Subcutaneous abdominal adipose tissue (tissue), 5 donors: ENCODE measurements around the gene RGP1.

ENCODE experiments used
- H3K27ac ChIP-seq: one replicate; pipeline ENCODE4 v1.7.0; 2013; ENCODE audit warnings: low read depth, mild to moderate bottlenecking, inconsistent platforms, low read length, moderate library complexity
- H3K27me3 ChIP-seq, 5 donors: one replicate each; pipeline ENCODE4 v1.7.0; 2013; ENCODE audit warnings: low read length in 5 of 5, inconsistent platforms in 1 of 5; ENCODE audit not compliant: control insufficient read depth in 5 of 5, insufficient read depth in 4 of 5
- H3K36me3 ChIP-seq, 5 donors: one replicate each; pipeline ENCODE4 v1.7.0; 2013; ENCODE audit warnings: low read length in 5 of 5; ENCODE audit not compliant: control insufficient read depth in 5 of 5, insufficient read depth in 5 of 5
- H3K4me1 ChIP-seq, 5 donors: one replicate each; pipeline ENCODE4 v1.7.0; 2013; ENCODE audit warnings: low read length in 5 of 5, mild to moderate bottlenecking in 3 of 5, moderate library complexity in 1 of 5; ENCODE audit not compliant: control insufficient read depth in 5 of 5, insufficient read depth in 5 of 5
- H3K4me3 ChIP-seq, 5 donors: one replicate each; pipeline ENCODE4 v1.7.0; 2013; ENCODE audit warnings: low read length in 5 of 5, low read depth in 1 of 5
- H3K9ac ChIP-seq, 5 donors: one replicate each; pipeline ENCODE4 v1.7.0; 2013; ENCODE audit warnings: low read length in 5 of 5, mild to moderate bottlenecking in 4 of 5, moderate library complexity in 3 of 5
- H3K9me3 ChIP-seq, 5 donors: one replicate each; pipeline ENCODE4 v1.7.0; 2013; ENCODE audit warnings: low read length in 5 of 5; ENCODE audit not compliant: control insufficient read depth in 5 of 5
- donor health status: healthy.
- donor health status: healthy.
- donor health status: healthy.
- donor health status: healthy.
- donor health status: healthy.

Gene RGP1

GRCh38 chr9:35710818-35711500 lies 38.1 kb upstream of the RGP1 start:
- H3K27ac ChIP-seq: no peak overlapping the region
- no peaks in the 10 kb centered on the region for H3K27me3 ChIP-seq
- peaks cover 19 to 95% (median 94%) of the 10 kb centered on the region in 5 donors for H3K36me3 ChIP-seq
- no peak overlapping the region for H3K9ac ChIP-seq
- H3K4me1 ChIP-seq: peaks cover 0 to 4% (median 0%) of the 10 kb centered on the region in 5 donors
- peaks cover 0 to 3% (median 0%) of the 10 kb centered on the region in 5 donors for H3K9me3 ChIP-seq
- H3K4me3 ChIP-seq: no peak overlapping the region

GRCh38 chr9:35711501-35712428 lies 37.3 kb upstream of the RGP1 start:
- H3K36me3 ChIP-seq: peaks cover 19 to 95% (median 94%) of the 10 kb centered on the region in 5 donors
- H3K9me3 ChIP-seq: peaks cover 0 to 3% (median 0%) of the 10 kb centered on the region in 5 donors
- H3K27ac ChIP-seq: no peak overlapping the region
- H3K4me3 ChIP-seq: no peak overlapping the region
- no peak overlapping the region for H3K9ac ChIP-seq
- no peaks in the 10 kb centered on the region for H3K27me3 ChIP-seq
- peaks cover 0 to 3% (median 0%) of the 10 kb centered on the region in 5 donors for H3K4me1 ChIP-seq

GRCh38 chr9:35712762-35713400 lies 36.2 kb upstream of the RGP1 start:
- Histone ChIP-seq H3K4me1 (peaks cover 0 to 3% (median 0%) of the 10 kb centered on the region in 5 donors), H3K27me3 (no peaks in the 10 kb centered on the region), H3K9me3 (peaks cover 0 to 3% (median 0%) of the 10 kb centered on the region in 5 donors), H3K27ac (no peak overlapping the region), H3K36me3 (peaks cover 19 to 95% (median 94%) of the 10 kb centered on the region in 5 donors), H3K4me3 (no peak overlapping the region), H3K9ac (no peak overlapping the region)

GRCh38 chr9:35713578-35713977 lies 35.5 kb upstream of the RGP1 start:
- no peak overlapping the region for H3K4me3 ChIP-seq
- peaks cover 17 to 95% (median 94%) of the 10 kb centered on the region in 5 donors for H3K36me3 ChIP-seq
- H3K4me1 ChIP-seq: peaks cover 0 to 3% (median 0%) of the 10 kb centered on the region in 5 donors
- H3K9me3 ChIP-seq: peaks cover 0 to 3% (median 0%) of the 10 kb centered on the region in 5 donors
- no peak overlapping the region for H3K9ac ChIP-seq
- H3K27me3 ChIP-seq: no peaks in the 10 kb centered on the region
- H3K27ac ChIP-seq: no peak overlapping the region

GRCh38 chr9:35714123-35714522 lies 35.0 kb upstream of the RGP1 start:
- Histone ChIP-seq H3K9me3 (peaks cover 0 to 3% (median 0%) of the 10 kb centered on the region in 5 donors), H3K4me3 (no peak overlapping the region), H3K9ac (no peak overlapping the region), H3K4me1 (peaks cover 0 to 3% (median 0%) of the 10 kb centered on the region in 5 donors), H3K27me3 (no peaks in the 10 kb centered on the region), H3K27ac (no peak overlapping the region), H3K36me3 (peaks cover 14 to 95% (median 94%) of the 10 kb centered on the region in 5 donors)

GRCh38 chr9:35714579-35715252 lies 34.4 kb upstream of the RGP1 start:
- H3K36me3 ChIP-seq: peaks cover 14 to 98% (median 97%) of the 10 kb centered on the region in 5 donors
- no peak overlapping the region for H3K27ac ChIP-seq
- no peak overlapping the region for H3K9ac ChIP-seq

GRCh38 chr9:35716230-35716629 lies 32.9 kb upstream of the RGP1 start:
- H3K9ac ChIP-seq: no peak overlapping the region
- peaks cover 0 to 3% (median 0%) of the 10 kb centered on the region in 5 donors for H3K4me1 ChIP-seq
- peaks cover 14 to 100% (median 100%) of the 10 kb centered on the region in 5 donors for H3K36me3 ChIP-seq
- H3K27ac ChIP-seq: no peak overlapping the region
- H3K9me3 ChIP-seq: peaks cover 0 to 3% (median 0%) of the 10 kb centered on the region in 5 donors
- no peak overlapping the region for H3K4me3 ChIP-seq
- no peaks in the 10 kb centered on the region for H3K27me3 ChIP-seq

More at GRCh38 chr9:35714579-35715252, 34.4 kb upstream of the RGP1 start:
- H3K4me1 ChIP-seq: peaks cover 0 to 3% (median 0%) of the 10 kb centered on the region in 5 donors
- H3K27me3 ChIP-seq: no peaks in the 10 kb centered on the region
- H3K4me3 ChIP-seq: no peak overlapping the region
- peaks cover 0 to 3% (median 0%) of the 10 kb centered on the region in 5 donors for H3K9me3 ChIP-seq

GRCh38 chr9:35717132-35717870 lies 31.8 kb upstream of the RGP1 start:
- H3K4me1 ChIP-seq: peaks cover 0 to 3% (median 0%) of the 10 kb centered on the region in 5 donors
- no peak overlapping the region for H3K4me3 ChIP-seq
- peaks cover 0 to 3% (median 0%) of the 10 kb centered on the region in 5 donors for H3K9me3 ChIP-seq
- no peak overlapping the region for H3K9ac ChIP-seq
- no peak overlapping the region for H3K27ac ChIP-seq
- H3K36me3 ChIP-seq: peaks cover 19 to 100% (median 100%) of the 10 kb centered on the region in 5 donors
- H3K27me3 ChIP-seq: no peaks in the 10 kb centered on the region
